RWPE1 (cell line): Measurements from ENCODE around the gene USP28.
"Not testable (repeated sequence)": the region's sequence is repeated elsewhere in the genome, so short reads cannot be mapped to it uniquely, and the experiment has no call there.

Experiments used
- CTCF ChIA-PET: fragments of 350-600 bp; sonication (Branson Sonifier 250); formaldehyde crosslinking; extraction: SDS; loops from one replicate; lab custom pipeline; 2021; lab: Yijun Ruan, JAX
- POLR2A ChIA-PET: fragments of 400-600 bp; formaldehyde crosslinking; extraction: SDS; loops from one replicate; lab custom pipeline; 2020; ENCODE audit warnings: antibody characterized with exemption; ENCODE audit not compliant: low non-redundant PET; lab: Yijun Ruan, JAX
- DNase-seq: peaks from one replicate; pipeline ENCODE4 v3.0.0; 2012; ENCODE audit warnings: low spot score
- H3K27ac ChIP-seq: fragments of 450-650 bp; 2 replicates; pipeline ENCODE4 v1.5.1; 2017
- CTCF ChIP-seq: fragments of 450-650 bp; conservative IDR thresholded peaks from 2 replicates; pipeline ENCODE4 v1.5.1; 2017; ENCODE audit warnings: low read depth, mild to moderate bottlenecking

USP28 gene

GRCh38 chr11:113774174-113774503, 101.2 kb downstream of the USP28 start:
- no peak for DNase-seq
- H3K27ac ChIP-seq = no peak overlapping the region
- ChIA-PET CTCF (interaction anchor here (0.7 to 1.0 kb wide), 2 partner anchors 44 to 1683 kb away, joined by 3 read pairs; no protein-coding TSS in a partner anchor), POLR2A (no interaction called here)
- TF ChIP-seq CTCF = peak; percentile 52; the same call in 1 of the 2 replicates

GRCh38 chr11:113773416-113774173, 101.8 kb downstream of the USP28 start, which contains the start of gene ZW10:
Gene ZW10, minus strand, starts transcription at chr11:113773692. Its CDS starts 26 bp downstream, at chr11:113773666.
- ChIA-PET POLR2A (no interaction called here), CTCF (interaction anchor here (0.7 to 1.6 kb wide), 5 partner anchors 23 to 1683 kb away, joined by 3 read pairs; no protein-coding TSS in a partner anchor)
- DNase-seq = peak; percentile 88
- H3K27ac ChIP-seq = peak within 1 kb of the TSS; percentile 74
- peak; percentile 91 for TF ChIP-seq CTCF

- peak; percentile 33 for DNase-seq
- POLR2A ChIA-PET = no interaction called here
- TF ChIP-seq CTCF = no peak
- H3K27ac ChIP-seq = peak overlapping the region; percentile 74
- CTCF ChIA-PET = interaction anchor here (0.7 to 1.6 kb wide), 3 partner anchors 24 to 1392 kb away, joined by 3 read pairs; no protein-coding TSS in a partner anchor
Measured at GRCh38 chr11:113773092-113773415, 102.3 kb downstream of the USP28 start.

GRCh38 chr11:113771964-113772363, 103.4 kb downstream of the USP28 start:
- CTCF ChIA-PET = interaction anchor here (1.6 kb wide), 1 partner anchor 25 kb away, joined by 3 read pairs; no protein-coding TSS in a partner anchor

GRCh38 chr11:113764527-113765219, 110.7 kb downstream of the USP28 start:
- TF ChIP-seq CTCF = no peak
- POLR2A ChIA-PET = no interaction called here
- CTCF ChIA-PET = interaction anchor here (0.6 to 1.1 kb wide), 2 partner anchors 11 to 415 kb away, joined by 3 read pairs; no protein-coding TSS in a partner anchor
- DNase-seq = no peak
- no peak overlapping the region for H3K27ac ChIP-seq

More at GRCh38 chr11:113771964-113772363, 103.4 kb downstream of the USP28 start:
- TF ChIP-seq CTCF = no peak
- no peak for DNase-seq
- H3K27ac ChIP-seq = no peak overlapping the region
- POLR2A ChIA-PET = no interaction called here

- DNase-seq, POLR2A ChIA-PET, CTCF ChIA-PET, H3K27ac ChIP-seq: not testable (repeated sequence)
Measured at GRCh38 chr11:113763040-113763439, 112.3 kb downstream of the USP28 start.
